HepG2 (cell line): ENCODE measurements around the gene KCNC2. TPM values are rescaled to one million over a fixed set of nuclear protein-coding genes. Genes with fewer than 3 reads are reported as not detected.

Experiments
- ATAC-seq: fragments of 200-7000 bp; cut with Tn5 transposase; 3 replicates; pipeline ENCODE4 v1.9.1; 2020; ENCODE audit warnings: mild to moderate bottlenecking, moderate library complexity
- BruUV-seq: library from RNA; stranded (reverse); fragments of 400-500 nt; replicated peaks from 2 replicates; lab custom pipeline; 2021; lab: Mats Ljungman, UMichigan
- CTCF ChIA-PET: fragments of 300-600 bp; formaldehyde crosslinking; extraction: SDS; loops from one replicate; lab custom pipeline; 2021; ENCODE audit warnings: low total read pairs, inconsistent platforms, low intra/inter-chr PET ratio; lab: Yijun Ruan, JAX
- POLR2A ChIA-PET: fragments of 350-600 bp; sonication (Branson Sonifier 250); formaldehyde crosslinking; loops from one replicate; lab custom pipeline; 2020; ENCODE audit warnings: antibody characterized with exemption, inconsistent platforms; lab: Yijun Ruan, JAX
- DNase-seq: peaks from one replicate; pipeline ENCODE4 v3.0.0-alpha.2; 2015; ENCODE audit warnings: low spot score
- FAIRE-seq: peaks from 3 replicates; lab custom pipeline; 2011; peaks lifted over from hg19 to GRCh38; lab: Jason Lieb, UNC
- H2AFZ ChIP-seq: one replicate; pipeline ENCODE4 v1.6.1; 2011; ENCODE audit warnings: low read length, inconsistent platforms
- H3K27ac ChIP-seq: fragments of 300-600 bp; 3 replicates; pipeline ENCODE4 v1.8.0; 2011; ENCODE audit warnings: mixed run types, mild to moderate bottlenecking, mixed read lengths, low read length, inconsistent platforms; ENCODE audit not compliant: insufficient read depth; ENCODE audit errors: extremely low read length
- H3K27me3 ChIP-seq, 2 experiments: fragments of 200-600 bp in 1 of 2; 2 replicates in 1 of 2; 3 replicates in 1 of 2; pipeline versions ENCODE4 v1.6.0 to v1.8.0; 2011; ENCODE audit warnings: low read length in 2 of 2, mild to moderate bottlenecking in 2 of 2, moderate library complexity in 2 of 2, inconsistent platforms in 1 of 2; ENCODE audit not compliant: insufficient read depth in 2 of 2, control insufficient read depth in 1 of 2
- H3K36me3 ChIP-seq, 2 experiments: fragments of 200-600 bp in 1 of 2; replicated peaks in 1 of 2; 2 replicates in 1 of 2; 3 replicates in 1 of 2; pipeline versions ENCODE4 v1.5.1 to v1.8.0; 2011; ENCODE audit warnings: low read length in 2 of 2, inconsistent platforms in 1 of 2; ENCODE audit not compliant: insufficient read depth in 2 of 2, control insufficient read depth in 1 of 2
- H3K4me1 ChIP-seq: 2 replicates; pipeline ENCODE4 v1.5.1; 2012; ENCODE audit warnings: low read length, inconsistent platforms; ENCODE audit not compliant: insufficient read depth
- H3K4me2 ChIP-seq: 2 replicates; pipeline ENCODE4 v1.6.0; 2011; ENCODE audit warnings: low read depth, low read length, inconsistent platforms
- H3K4me3 ChIP-seq, 3 experiments: fragments of 200-600 bp in 1 of 3; sonication (generic), shearing (Covaris generic) in 1 of 3; replicated peaks in 1 of 3; 2 replicates each; pipeline ENCODE4 v1.5.1; 2011 to 2016; ENCODE audit warnings: low read length in 3 of 3, inconsistent platforms in 2 of 3, low read depth in 2 of 3, mild to moderate bottlenecking in 2 of 3, control low read depth in 1 of 3, mixed read lengths in 1 of 3; ENCODE audit not compliant: insufficient read depth in 1 of 3
- H3K79me2 ChIP-seq: one replicate; pipeline ENCODE4 v1.6.1; 2011; ENCODE audit warnings: low read length, inconsistent platforms; ENCODE audit not compliant: insufficient read depth
- H3K9ac ChIP-seq: 2 replicates; pipeline ENCODE4 v1.6.0; 2011; ENCODE audit warnings: mild to moderate bottlenecking, low read depth, low read length, inconsistent platforms; ENCODE audit not compliant: insufficient read depth
- H3K9me3 ChIP-seq: 2 replicates; pipeline ENCODE4 v1.5.1; 2012; ENCODE audit warnings: mild to moderate bottlenecking, low read length
- H4K20me1 ChIP-seq: 2 replicates; pipeline ENCODE4 v1.6.0; 2011; ENCODE audit warnings: inconsistent platforms, mild to moderate bottlenecking, low read length, moderate library complexity; ENCODE audit not compliant: insufficient read depth
- AKAP8 ChIP-seq: sonication (generic); formaldehyde crosslinking; IDR thresholded peaks from 2 replicates; pipeline ENCODE4 v1.5.1; 2020; ENCODE audit warnings: mild to moderate bottlenecking, missing genetic modification reagents
- CENPT ChIP-seq: sonication (generic); formaldehyde crosslinking; IDR thresholded peaks from 2 replicates; pipeline ENCODE4 v1.8.0; 2022; ENCODE audit warnings: low read depth, mild to moderate bottlenecking, moderate library complexity, missing genetic modification reagents
- HMG20A ChIP-seq: IDR thresholded peaks from 2 replicates; pipeline ENCODE4 v1.6.1; 2016; ENCODE audit warnings: borderline replicate concordance
- HMG20B ChIP-seq: conservative IDR thresholded peaks from 2 replicates; pipeline ENCODE4 v1.6.1; 2016; ENCODE audit warnings: missing genetic modification reagents, missing compliant biosample characterization
- HNRNPL ChIP-seq: fragments of 200-400 bp; formaldehyde crosslinking; IDR thresholded peaks from 2 replicates; pipeline ENCODE4 v1.6.1; 2017; ENCODE audit warnings: mild to moderate bottlenecking, low read depth, low read length
- MYC ChIP-seq: sonication (generic); formaldehyde crosslinking; IDR thresholded peaks from 2 replicates; pipeline ENCODE4 v1.9.0; 2021; ENCODE audit warnings: missing genetic modification reagents, borderline replicate concordance
- PPARG ChIP-seq: conservative IDR thresholded peaks from 2 replicates; pipeline ENCODE4 v1.6.1; 2016; ENCODE audit warnings: missing biosample characterization, missing genetic modification reagents
- RARA ChIP-seq: IDR thresholded peaks from 2 replicates; pipeline ENCODE4 v1.6.1; 2016; ENCODE audit warnings: missing genetic modification reagents, missing compliant biosample characterization
- SOX5 ChIP-seq: IDR thresholded peaks from 2 replicates; pipeline ENCODE4 v1.6.1; 2016; ENCODE audit warnings: borderline replicate concordance
- ZNF230 ChIP-seq: sonication (generic); formaldehyde crosslinking; IDR thresholded peaks from 2 replicates; pipeline ENCODE4 v1.4.0; 2020; ENCODE audit warnings: mild to moderate bottlenecking, missing genetic modification reagents
- ZNF251 ChIP-seq: sonication (generic); formaldehyde crosslinking; IDR thresholded peaks from 2 replicates; pipeline ENCODE4 v1.9.0; 2021; ENCODE audit warnings: mild to moderate bottlenecking, missing genetic modification reagents
- ZNF253 ChIP-seq: sonication (generic); formaldehyde crosslinking; IDR thresholded peaks from 2 replicates; pipeline ENCODE4 v1.8.0; 2022; ENCODE audit warnings: mild to moderate bottlenecking, missing genetic modification reagents, borderline replicate concordance
- ZNF547 ChIP-seq: sonication (generic); formaldehyde crosslinking; IDR thresholded peaks from 2 replicates; pipeline ENCODE4 v1.5.1; 2020; ENCODE audit warnings: mild to moderate bottlenecking, missing genetic modification reagents
- ZNF615 ChIP-seq: sonication (generic); formaldehyde crosslinking; IDR thresholded peaks from 2 replicates; pipeline ENCODE4 v1.5.0; 2020; ENCODE audit warnings: mild to moderate bottlenecking, missing genetic modification reagents, borderline replicate concordance
- ZNF678 ChIP-seq: sonication (generic); formaldehyde crosslinking; IDR thresholded peaks from 2 replicates; pipeline ENCODE4 v1.4.0; 2020; ENCODE audit warnings: mild to moderate bottlenecking, missing genetic modification reagents
- ZNF720 ChIP-seq: sonication (generic); formaldehyde crosslinking; IDR thresholded peaks from 2 replicates; pipeline ENCODE4 v1.4.0; 2020; ENCODE audit warnings: missing genetic modification reagents
- ZNF775 ChIP-seq: sonication (generic); formaldehyde crosslinking; IDR thresholded peaks from 2 replicates; pipeline ENCODE4 v1.4.0; 2020; ENCODE audit warnings: missing genetic modification reagents, mild to moderate bottlenecking, moderate library complexity, borderline replicate concordance
- in situ Hi-C: cut with HindIII; loops from 2 replicates; pipeline ENCODE4 v1.10.0; 2017; ENCODE audit warnings: low pct_unique_long_range_greater_than_20kb; ENCODE audit not compliant: extremely low pct_ligation_motif_present
- intact Hi-C: fragments of 100-400 bp; cut with micrococcal nuclease; formaldehyde crosslinking; loops from one replicate; pipeline ENCODE4 v1.10.0; 2022; ENCODE audit not compliant: unreplicated experiment
- polyA plus RNA-seq, 8 experiments: library from polyadenylated mRNA; depleted of rRNA in 3 of 8; stranded (reverse) in 7 of 8; unstranded in 1 of 8; fragments of >200 nt; fragmentation: Illumina TruSeq in 4 of 8; extraction: Trizol in 4 of 8; gene quantifications; 2 replicates each; pipeline versions ENCODE4 v1.2.1 to v1.2.3, GENCODE V29; 2011 to 2016; ENCODE audit warnings: low read depth in 4 of 8, missing spikeins in 1 of 8, mixed read lengths in 1 of 8; ENCODE audit not compliant: insufficient read depth in 1 of 8
- total RNA-seq, 5 experiments: library from RNA; depleted of rRNA; stranded (reverse); fragments of >200 nt; fragmentation: Illumina TruSeq; extraction: Trizol; gene quantifications; 2 replicates each; pipeline ENCODE4 v1.2.3, GENCODE V29; 2016; ENCODE audit warnings: low read depth in 1 of 5
- TF ChIP-seq, protein P1 (sequence below): sonication (generic); formaldehyde crosslinking; IDR thresholded peaks from 2 replicates; pipeline ENCODE4 v1.4.0; 2020; ENCODE audit warnings: missing genetic modification reagents

The KCNC2 gene
- total and polyA plus RNA-seq, 2 of the 13 experiments (the other 11 are each of a cell fraction or from before 2014, with no cell fraction given), result not detected

GRCh38 chr12:75137896-75138295, 71.7 kb downstream of the KCNC2 start:
- ATAC-seq, result no peak
- Histone ChIP-seq H3K9ac (no peak overlapping the region), H3K4me2 (no peak overlapping the region), H3K36me3 (no peaks in the 10 kb centered on the region), H3K4me1 (no peaks in the 10 kb centered on the region), H3K9me3 (no peaks in the 10 kb centered on the region), H3K27me3 (no peaks in the 10 kb centered on the region; a peak in 1 of 5 replicates), H4K20me1 (no peaks in the 10 kb centered on the region), H3K79me2 (no peaks in the 10 kb centered on the region), H2AFZ (no peak overlapping the region), H3K27ac (no peak overlapping the region), H3K4me3 (no peak overlapping the region)
- BruUV-seq, result no TSS peak
- CTCF ChIA-PET, result no interaction called here
- FAIRE-seq, result no peak
- in situ Hi-C loops, result no loop called here
- intact Hi-C loops, result no loop called here
- POLR2A ChIA-PET, result no interaction called here
- DNase-seq, result no peak
- TF ChIP-seq SOX5 (CRISPR knock-in tag) (no peak), ZNF775 (CRISPR knock-in tag) (no peak), PPARG (CRISPR knock-in tag) (no peak), ZNF615 (CRISPR knock-in tag) (no peak), HNRNPL (no peak), HMG20B (no peak), CENPT (CRISPR knock-in tag) (no peak), MYC (CRISPR knock-in tag) (no peak), ZNF251 (no peak), AKAP8 (no peak), ZNF720 (CRISPR knock-in tag) (no peak), RARA (no peak), HMG20A (CRISPR knock-in tag) (no peak), ZNF547 (CRISPR knock-in tag) (no peak), ZNF253 (CRISPR knock-in tag) (no peak), ZNF230 (CRISPR knock-in tag) (no peak), ZNF678 (CRISPR knock-in tag) (no peak)
- TF ChIP-seq, protein P1, sequence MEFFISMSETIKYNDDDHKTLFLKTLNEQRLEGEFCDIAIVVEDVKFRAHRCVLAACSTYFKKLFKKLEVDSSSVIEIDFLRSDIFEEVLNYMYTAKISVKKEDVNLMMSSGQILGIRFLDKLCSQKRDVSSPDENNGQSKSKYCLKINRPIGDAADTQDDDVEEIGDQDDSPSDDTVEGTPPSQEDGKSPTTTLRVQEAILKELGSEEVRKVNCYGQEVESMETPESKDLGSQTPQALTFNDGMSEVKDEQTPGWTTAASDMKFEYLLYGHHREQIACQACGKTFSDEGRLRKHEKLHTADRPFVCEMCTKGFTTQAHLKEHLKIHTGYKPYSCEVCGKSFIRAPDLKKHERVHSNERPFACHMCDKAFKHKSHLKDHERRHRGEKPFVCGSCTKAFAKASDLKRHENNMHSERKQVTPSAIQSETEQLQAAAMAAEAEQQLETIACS (CRISPR knock-in tag), result no peak
